ENCODE measurements around the gene CELA2A.
"Not testable (repeated sequence)": the region's sequence is repeated elsewhere in the genome, so short reads cannot be mapped to it uniquely, and the experiment has no call there.

CELA2A gene

GRCh38 chr1:15425521-15425920 lies 31.0 kb upstream of the CELA2A start:
- no peak for DNase-seq

GRCh38 chr1:15425958-15426357 lies 30.6 kb upstream of the CELA2A start:
- no peak for DNase-seq

GRCh38 chr1:15426492-15427279 lies 29.8 kb upstream of the CELA2A start:
- no peak for DNase-seq

- DNase-seq = no peak
Observed at GRCh38 chr1:15427280-15427666, 29.3 kb upstream of the CELA2A start.

- DNase-seq = not testable (repeated sequence)
Observed at GRCh38 chr1:15428252-15428651, 28.3 kb upstream of the CELA2A start.

- no peak for DNase-seq
Observed at GRCh38 chr1:15428815-15429435, 27.6 kb upstream of the CELA2A start.

GRCh38 chr1:15429701-15430149 lies 26.8 kb upstream of the CELA2A start:
- DNase-seq = no peak

- peak; percentile 67 for DNase-seq
Observed at GRCh38 chr1:15430787-15431570, 25.6 kb upstream of the CELA2A start.

GRCh38 chr1:15431571-15431948 lies 25.0 kb upstream of the CELA2A start:
- no peak for DNase-seq

- DNase-seq = no peak
Observed at GRCh38 chr1:15432324-15432723, 24.2 kb upstream of the CELA2A start.

- no peak for DNase-seq
Observed at GRCh38 chr1:15433471-15433870, 23.1 kb upstream of the CELA2A start.

- not testable (repeated sequence) for DNase-seq
Observed at GRCh38 chr1:15434739-15435138, 21.8 kb upstream of the CELA2A start.

- DNase-seq = no peak
Observed at GRCh38 chr1:15435239-15436077, 21.1 kb upstream of the CELA2A start.

- no peak for DNase-seq
Observed at GRCh38 chr1:15436881-15437442, 19.6 kb upstream of the CELA2A start.

- no peak for DNase-seq
Observed at GRCh38 chr1:15439325-15439724, 17.2 kb upstream of the CELA2A start.

GRCh38 chr1:15440357-15440756 lies 16.2 kb upstream of the CELA2A start:
- DNase-seq = no peak

- DNase-seq = no peak
Observed at GRCh38 chr1:15441247-15441646, 15.3 kb upstream of the CELA2A start.

GRCh38 chr1:15442119-15442518 lies 14.4 kb upstream of the CELA2A start:
- DNase-seq = no peak

GRCh38 chr1:15442759-15443158 lies 13.8 kb upstream of the CELA2A start:
- DNase-seq = no peak

- no peak for DNase-seq
Observed at GRCh38 chr1:15443281-15443680, 13.3 kb upstream of the CELA2A start.

GRCh38 chr1:15444468-15445389 lies 11.8 kb upstream of the CELA2A start:
- no peak for DNase-seq

Measured in stimulated activated CD4-positive, alpha-beta T cell treated with anti-CD3 and anti-CD28 coated beads, Interleukin-1b, Interleukin-23, amount 100 ng/mL, for 48 hours (primary cell).